Skeletal muscle tissue (tissue), 4 donors: ENCODE results near the gene DUSP9. TPM values are rescaled to one million over a fixed set of nuclear protein-coding genes. Genes with fewer than 3 reads are reported as not detected.
A peak's percentile ranks its signal among the peaks of the same experiment; 100 is the strongest.

Experiments
- H3K27ac ChIP-seq: one replicate; pipeline ENCODE4 v1.7.0; 2013; ENCODE audit warnings: mild to moderate bottlenecking, low read depth, low read length, inconsistent platforms
- H3K27me3 ChIP-seq, 3 donors: one replicate each; pipeline ENCODE4 v1.7.0; 2013; ENCODE audit warnings: low read length in 3 of 3; ENCODE audit not compliant: control insufficient read depth in 3 of 3, insufficient read depth in 3 of 3
- H3K36me3 ChIP-seq, 3 donors: one replicate each; pipeline ENCODE4 v1.7.0; 2013; ENCODE audit warnings: low read length in 3 of 3; ENCODE audit not compliant: control insufficient read depth in 3 of 3, insufficient read depth in 3 of 3
- H3K4me1 ChIP-seq, 3 donors: one replicate each; pipeline ENCODE4 v1.7.0; 2013; ENCODE audit warnings: low read length in 3 of 3, mild to moderate bottlenecking in 3 of 3; ENCODE audit not compliant: control insufficient read depth in 3 of 3, insufficient read depth in 3 of 3
- H3K4me3 ChIP-seq, 3 donors: one replicate each; pipeline ENCODE4 v1.7.0; 2013; ENCODE audit warnings: low read length in 3 of 3
- H3K9ac ChIP-seq, 3 donors: one replicate each; pipeline ENCODE4 v1.7.0; 2013; ENCODE audit warnings: low read length in 3 of 3, mild to moderate bottlenecking in 3 of 3, moderate library complexity in 2 of 3, low read depth in 1 of 3
- H3K9me3 ChIP-seq, 3 donors: one replicate each; pipeline ENCODE4 v1.7.0; 2013; ENCODE audit warnings: low read length in 3 of 3; ENCODE audit not compliant: control insufficient read depth in 3 of 3
- total RNA-seq: library from RNA; depleted of rRNA; stranded (reverse); fragments of >200 nt; gene quantifications from one replicate; pipeline ENCODE4 v1.2.3, GENCODE V29; 2014
- donor health status: Osteomylitis.

The DUSP9 gene
- total RNA-seq, 1 donor from 2014 or later, result not detected

- Histone ChIP-seq H3K4me1 (peaks cover 0 to 11% (median 5%) of the 10 kb centered on the region in 3 donors), H3K9me3 (no peaks in the 10 kb centered on the region), H3K27me3 (peaks cover 31 to 44% (median 33%) of the 10 kb centered on the region in 3 donors), H3K36me3 (no peaks in the 10 kb centered on the region), H3K9ac (no peak overlapping the region), H3K4me3 (no peak overlapping the region), H3K27ac (no peak overlapping the region)
Measured at GRCh38 chrX:153640736-153641575, 6.0 kb upstream of the DUSP9 start.

- Histone ChIP-seq H3K27me3 (peaks cover 37 to 51% (median 40%) of the 10 kb centered on the region in 3 donors), H3K4me1 (peaks cover 0 to 11% (median 5%) of the 10 kb centered on the region in 3 donors), H3K4me3 (no peak overlapping the region), H3K27ac (no peak overlapping the region), H3K9me3 (no peaks in the 10 kb centered on the region), H3K36me3 (no peaks in the 10 kb centered on the region), H3K9ac (no peak overlapping the region)
Measured at GRCh38 chrX:153641627-153642026, 5.4 kb upstream of the DUSP9 start.

- no peak overlapping the region for H3K4me3 ChIP-seq
- peaks cover 0 to 11% (median 5%) of the 10 kb centered on the region in 3 donors for H3K4me1 ChIP-seq
Measured at GRCh38 chrX:153642051-153642654, 4.8 kb upstream of the DUSP9 start.

GRCh38 chrX:153642655-153643430 is 4.2 kb upstream of the DUSP9 start:
- Histone ChIP-seq H3K9me3 (no peaks in the 10 kb centered on the region), H3K36me3 (no peaks in the 10 kb centered on the region), H3K27ac (no peak overlapping the region), H3K9ac (no peak overlapping the region), H3K27me3 (peaks cover 39 to 57% (median 48%) of the 10 kb centered on the region in 3 donors), H3K4me3 (no peak overlapping the region), H3K4me1 (peaks cover 0 to 11% (median 5%) of the 10 kb centered on the region in 3 donors)

More at GRCh38 chrX:153642051-153642654, 4.8 kb upstream of the DUSP9 start:
- Histone ChIP-seq H3K27me3 (peaks cover 37 to 53% (median 42%) of the 10 kb centered on the region in 3 donors), H3K27ac (no peak overlapping the region), H3K9me3 (no peaks in the 10 kb centered on the region), H3K9ac (no peak overlapping the region), H3K36me3 (no peaks in the 10 kb centered on the region)

GRCh38 chrX:153643431-153644351 is 3.3 kb upstream of the DUSP9 start:
- H3K4me3 ChIP-seq, result peak overlapping the region in 1 of 3 donors; percentile 32
- no peaks in the 10 kb centered on the region for H3K9me3 ChIP-seq
- H3K36me3 ChIP-seq, result no peaks in the 10 kb centered on the region
- H3K27ac ChIP-seq, result no peak overlapping the region
- H3K9ac ChIP-seq, result peak overlapping the region in 1 of 3 donors; percentile 25
- H3K4me1 ChIP-seq, result peaks cover 0 to 11% (median 5%) of the 10 kb centered on the region in 3 donors
- peaks cover 47 to 64% (median 56%) of the 10 kb centered on the region in 3 donors for H3K27me3 ChIP-seq

- Histone ChIP-seq H3K27ac (no peak overlapping the region), H3K4me1 (peaks cover 0 to 11% (median 5%) of the 10 kb centered on the region in 3 donors), H3K27me3 (peaks cover 51 to 69% (median 59%) of the 10 kb centered on the region in 3 donors), H3K9me3 (no peaks in the 10 kb centered on the region), H3K4me3 (no peak overlapping the region), H3K36me3 (no peaks in the 10 kb centered on the region), H3K9ac (no peak overlapping the region)
Measured at GRCh38 chrX:153644356-153645125, 2.5 kb upstream of the DUSP9 start.

GRCh38 chrX:153645151-153645550 is 1.9 kb upstream of the DUSP9 start:
- H3K27me3 ChIP-seq, result peaks cover 51 to 68% (median 59%) of the 10 kb centered on the region in 3 donors
- H3K4me3 ChIP-seq, result no peak overlapping the region

GRCh38 chrX:153645921-153646488 is 998 bp upstream of the DUSP9 start:
- Histone ChIP-seq H3K27ac (no peak overlapping the region), H3K36me3 (no peaks in the 10 kb centered on the region), H3K9me3 (no peaks in the 10 kb centered on the region), H3K4me3 (no peak overlapping the region), H3K4me1 (peaks cover 0 to 11% (median 5%) of the 10 kb centered on the region in 3 donors), H3K9ac (no peak overlapping the region), H3K27me3 (peaks cover 51 to 61% (median 57%) of the 10 kb centered on the region in 3 donors)

More at GRCh38 chrX:153645151-153645550, 1.9 kb upstream of the DUSP9 start:
- Histone ChIP-seq H3K9me3 (no peaks in the 10 kb centered on the region), H3K4me1 (peaks cover 0 to 11% (median 5%) of the 10 kb centered on the region in 3 donors), H3K36me3 (no peaks in the 10 kb centered on the region), H3K9ac (no peak overlapping the region), H3K27ac (no peak overlapping the region)
